Measurements from ENCODE around the gene WBP11. TPM values are rescaled to one million over a fixed set of nuclear protein-coding genes. Genes with fewer than 3 reads are reported as not detected.

The WBP11 gene
- total RNA-seq, 1 experiment from 2014 or later: 67.4 TPM

GRCh38 chr12:14828892-14829291 is 25.6 kb upstream of the WBP11 start:
- H3K4me1 ChIP-seq (ENCODE audit: control insufficient read depth in 1 of 2, insufficient read depth in 2 of 2, low read length in 2 of 2): no peaks in the 10 kb centered on the region
- no peak overlapping the region for H3K4me2 ChIP-seq (ENCODE audit: low read length)
- DNase-seq (ENCODE audit: low read depth, low spot score): no peak
- H4K20me1 ChIP-seq (ENCODE audit: insufficient read depth): no peaks in the 10 kb centered on the region
- H3K36me3 ChIP-seq (ENCODE audit: control insufficient read depth in 1 of 2, insufficient read depth in 2 of 2, low read length in 2 of 2): no peaks in the 10 kb centered on the region
- H2AFZ ChIP-seq (ENCODE audit: low read depth, low read length, poor library complexity, severe bottlenecking): no peak overlapping the region
- no peak for TF ChIP-seq ELF1 (IDR thresholded peaks at IDR 0.05; ENCODE audit: borderline replicate concordance, low read depth)
- TF ChIP-seq EGR1 (IDR thresholded peaks at IDR 0.05; ENCODE audit: low read depth): no peak
- peak; percentile 13; the same call in 1 of the 2 replicates for TF ChIP-seq SP1 (IDR thresholded peaks at IDR 0.05; ENCODE audit: low read depth)
- H3K9me3 ChIP-seq (ENCODE audit: control insufficient read depth in 1 of 2, insufficient read depth in 1 of 2, low read depth in 1 of 2, low read length in 2 of 2): no peaks in the 10 kb centered on the region
- no peak overlapping the region for H3K27ac ChIP-seq (ENCODE audit: low read depth, low read length)
- RAD21 ChIA-PET (ENCODE audit: low non-redundant PET in 1 of 2, low total read pairs in 2 of 2, uncharacterized antibody in 2 of 2, unreplicated experiment in 2 of 2): no interaction called here
- no peaks in the 10 kb centered on the region for H3K27me3 ChIP-seq (ENCODE audit: insufficient read depth, low read length)
- POLR2A ChIA-PET: no interaction called here
- peak; percentile 84 for ATAC-seq
- intact Hi-C loops (cut with micrococcal nuclease): no loop called here
- H3K9ac ChIP-seq (ENCODE audit: low read length): no peak overlapping the region
- H3K9me2 ChIP-seq (ENCODE audit: insufficient read depth): no peaks in the 10 kb centered on the region
- no peaks in the 10 kb centered on the region for H3K79me2 ChIP-seq (ENCODE audit: insufficient read depth, low read length)
- H3K4me3 ChIP-seq (replicated peaks in 1 of 2; ENCODE audit: low read depth in 1 of 2, low read length in 2 of 2): no peak overlapping the region
- no TSS peak for BruUV-seq (replicated peaks)
- CTCF ChIA-PET: interaction anchor here (0.8 kb wide), 1 partner anchor 124 kb away, joined by 3 read pairs; no protein-coding TSS in a partner anchor

- DNase-seq (ENCODE audit: low read depth, low spot score) (no peak), ATAC-seq (no peak)
- Histone ChIP-seq H3K4me3 (replicated peaks in 1 of 2; ENCODE audit: low read depth in 1 of 2, low read length in 2 of 2) (no peak overlapping the region), H4K20me1 (ENCODE audit: insufficient read depth) (no peaks in the 10 kb centered on the region), H3K4me1 (ENCODE audit: control insufficient read depth in 1 of 2, insufficient read depth in 2 of 2, low read length in 2 of 2) (no peaks in the 10 kb centered on the region), H3K4me2 (ENCODE audit: low read length) (no peak overlapping the region), H2AFZ (ENCODE audit: low read depth, low read length, poor library complexity, severe bottlenecking) (no peak overlapping the region), H3K9ac (ENCODE audit: low read length) (no peak overlapping the region), H3K9me2 (ENCODE audit: insufficient read depth) (no peaks in the 10 kb centered on the region), H3K36me3 (ENCODE audit: control insufficient read depth in 1 of 2, insufficient read depth in 2 of 2, low read length in 2 of 2) (no peaks in the 10 kb centered on the region), H3K27me3 (ENCODE audit: insufficient read depth, low read length) (no peaks in the 10 kb centered on the region), H3K9me3 (ENCODE audit: control insufficient read depth in 1 of 2, insufficient read depth in 1 of 2, low read depth in 1 of 2, low read length in 2 of 2) (no peaks in the 10 kb centered on the region), H3K79me2 (ENCODE audit: insufficient read depth, low read length) (no peaks in the 10 kb centered on the region), H3K27ac (ENCODE audit: low read depth, low read length) (no peak overlapping the region)
- ChIA-PET RAD21 (ENCODE audit: low non-redundant PET in 1 of 2, low total read pairs in 2 of 2, uncharacterized antibody in 2 of 2, unreplicated experiment in 2 of 2) (no interaction called here), POLR2A (no interaction called here), CTCF (no interaction called here)
- no TSS peak for BruUV-seq (replicated peaks)
- intact Hi-C loops (cut with micrococcal nuclease): no loop called here
- no peak for TF ChIP-seq REST (IDR thresholded peaks at IDR 0.05; ENCODE audit: low read depth)
- TF ChIP-seq FOSL1 (IDR thresholded peaks at IDR 0.05; ENCODE audit: low read depth): no peak
- TF ChIP-seq EGR1 (IDR thresholded peaks at IDR 0.05; ENCODE audit: low read depth): no peak
- no peak for TF ChIP-seq SRF (IDR thresholded peaks at IDR 0.05; ENCODE audit: low read depth)
- TF ChIP-seq CEBPB (IDR thresholded peaks at IDR 0.05; ENCODE audit: low read depth): no peak
- no peak for TF ChIP-seq SIN3A (IDR thresholded peaks at IDR 0.05; ENCODE audit: low read depth)
- no peak for TF ChIP-seq EZH2phosphoT487 (IDR thresholded peaks at IDR 0.05; ENCODE audit: borderline replicate concordance)
- TF ChIP-seq JUND (IDR thresholded peaks at IDR 0.05): no peak
- no peak for TF ChIP-seq ELF1 (IDR thresholded peaks at IDR 0.05; ENCODE audit: borderline replicate concordance, low read depth)
- TF ChIP-seq POLR2A (IDR thresholded peaks at IDR 0.05; ENCODE audit: borderline replicate concordance, extremely low read depth, insufficient read depth, insufficient read length): no peak
- TF ChIP-seq RAD21 (IDR thresholded peaks at IDR 0.05; ENCODE audit: low read depth): no peak
- no peak for TF ChIP-seq ZFX (IDR thresholded peaks at IDR 0.05)
- no peak for TF ChIP-seq ZNF274 (IDR thresholded peaks at IDR 0.05; ENCODE audit: low read depth, low read length)
- no peak for TF ChIP-seq SP1 (IDR thresholded peaks at IDR 0.05; ENCODE audit: low read depth)
- no peak for TF ChIP-seq ATF3 (IDR thresholded peaks at IDR 0.05)
- TF ChIP-seq POLR2AphosphoS5 (IDR thresholded peaks at IDR 0.05; ENCODE audit: low read depth, low read length): no peak
Measured at GRCh38 chr12:14827043-14827442, 23.8 kb upstream of the WBP11 start.
